SK-N-SH treated with all-trans-retinoic acid at 6 μM for 48 hours (cell line): ENCODE measurements around the gene PNPLA7.
A peak's percentile ranks its signal among the peaks of the same experiment; 100 is the strongest.

Experiments
- ATAC-seq: fragments of 200-7000 bp; cut with Tn5 transposase; 3 replicates; pipeline ENCODE4 v1.9.1; 2020; ENCODE audit warnings: mild to moderate bottlenecking, moderate library complexity
- ARNTL ChIP-seq: fragments of 450-650 bp; formaldehyde crosslinking; IDR thresholded peaks from 2 replicates; pipeline ENCODE4 v1.5.0; 2020; ENCODE audit warnings: low read depth, mild to moderate bottlenecking, moderate library complexity, borderline replicate concordance
- BACH2 ChIP-seq: fragments of 250-450 bp; sonication (Bioruptor Pico); IDR thresholded peaks from 2 replicates; pipeline ENCODE4 v1.9.0; 2021; ENCODE audit warnings: mild to moderate bottlenecking, borderline replicate concordance
- CREB5 ChIP-seq: fragments of 250-450 bp; sonication (Bioruptor Pico); IDR thresholded peaks from 2 replicates; pipeline ENCODE4 v1.5.1; 2020; ENCODE audit warnings: low read depth, mild to moderate bottlenecking, moderate library complexity
- CSDC2 ChIP-seq: fragments of 250-450 bp; sonication (Bioruptor Pico); IDR thresholded peaks from 2 replicates; pipeline ENCODE4 v1.5.0; 2020; ENCODE audit warnings: mild to moderate bottlenecking, moderate library complexity
- CSRNP3 ChIP-seq: fragments of 250-450 bp; sonication (Bioruptor Pico); IDR thresholded peaks from 2 replicates; pipeline ENCODE4 v1.5.1; 2021; ENCODE audit warnings: mild to moderate bottlenecking, moderate library complexity
- ESRRG ChIP-seq: fragments of 250-450 bp; sonication (Bioruptor Pico); IDR thresholded peaks from 2 replicates; pipeline ENCODE4 v1.6.1; 2021; ENCODE audit warnings: mild to moderate bottlenecking
- GLIS3 ChIP-seq: fragments of 250-450 bp; sonication (Bioruptor Pico); IDR thresholded peaks from 2 replicates; pipeline ENCODE4 v1.5.0; 2020; ENCODE audit warnings: mild to moderate bottlenecking, moderate library complexity
- ISL1 ChIP-seq: fragments of 250-450 bp; sonication (Bioruptor Pico); IDR thresholded peaks from 2 replicates; pipeline ENCODE4 v2.1.2; 2022; ENCODE audit warnings: mild to moderate bottlenecking, moderate library complexity
- OSR1 ChIP-seq: fragments of 250-450 bp; sonication (Bioruptor Pico); IDR thresholded peaks from 2 replicates; pipeline ENCODE4 v1.8.0; 2022; ENCODE audit warnings: moderate library complexity, mild to moderate bottlenecking, inconsistent platforms
- PATZ1 ChIP-seq: fragments of 250-450 bp; sonication (Bioruptor Pico); IDR thresholded peaks from 2 replicates; pipeline ENCODE4 v1.8.0; 2020; ENCODE audit warnings: mild to moderate bottlenecking, moderate library complexity, borderline replicate concordance
- POU6F1 ChIP-seq: fragments of 250-450 bp; sonication (Bioruptor Pico); IDR thresholded peaks from 2 replicates; pipeline ENCODE4 v1.8.0; 2021; ENCODE audit warnings: low read depth, mild to moderate bottlenecking, moderate library complexity, borderline replicate concordance
- PPARA ChIP-seq: fragments of 250-450 bp; sonication (Bioruptor Pico); IDR thresholded peaks from 2 replicates; pipeline ENCODE4 v1.5.0; 2020; ENCODE audit warnings: mild to moderate bottlenecking, borderline replicate concordance
- RARB ChIP-seq: fragments of 250-450 bp; sonication (Bioruptor Pico); IDR thresholded peaks from 2 replicates; pipeline ENCODE4 v1.8.0; 2021; ENCODE audit warnings: mild to moderate bottlenecking, moderate library complexity
- SNAI2 ChIP-seq: fragments of 250-450 bp; sonication (Bioruptor Pico); IDR thresholded peaks from 2 replicates; pipeline ENCODE4 v1.5.0; 2020; ENCODE audit warnings: mild to moderate bottlenecking, moderate library complexity
- TCF4 ChIP-seq: fragments of 250-450 bp; sonication (Bioruptor Pico); IDR thresholded peaks from 2 replicates; pipeline ENCODE4 v1.8.0; 2021; ENCODE audit warnings: mild to moderate bottlenecking, moderate library complexity, borderline replicate concordance
- TOX ChIP-seq: fragments of 250-450 bp; sonication (Bioruptor Pico); IDR thresholded peaks from 2 replicates; pipeline ENCODE4 v1.8.0; 2021; ENCODE audit warnings: mild to moderate bottlenecking, moderate library complexity, borderline replicate concordance
- TSHZ2 ChIP-seq: fragments of 250-450 bp; sonication (Bioruptor Pico); IDR thresholded peaks from 2 replicates; pipeline ENCODE4 v1.5.0; 2020; ENCODE audit warnings: mild to moderate bottlenecking, moderate library complexity
- ZC3H10 ChIP-seq: fragments of 250-450 bp; sonication (Bioruptor Pico); IDR thresholded peaks from 2 replicates; pipeline ENCODE4 v1.5.1; 2021; ENCODE audit warnings: mild to moderate bottlenecking, moderate library complexity
- ZFP3 ChIP-seq: fragments of 250-450 bp; sonication (Bioruptor Pico); IDR thresholded peaks from 2 replicates; pipeline ENCODE4 v1.5.0; 2020; ENCODE audit warnings: mild to moderate bottlenecking, moderate library complexity
- ZFP30 ChIP-seq: fragments of 450-650 bp; formaldehyde crosslinking; IDR thresholded peaks from 2 replicates; pipeline ENCODE4 v1.5.0; 2022; ENCODE audit warnings: mild to moderate bottlenecking, moderate library complexity
- ZNF565 ChIP-seq: fragments of 450-650 bp; formaldehyde crosslinking; conservative IDR thresholded peaks from 2 replicates; pipeline ENCODE4 v1.5.0; 2020; ENCODE audit warnings: low read depth, mild to moderate bottlenecking, moderate library complexity
- ZNF8 ChIP-seq: fragments of 450-650 bp; formaldehyde crosslinking; IDR thresholded peaks from 2 replicates; pipeline ENCODE4 v1.5.0; 2020; ENCODE audit warnings: mild to moderate bottlenecking, moderate library complexity

PNPLA7 gene

GRCh38 chr9:137429974-137430722 lies 120.1 kb downstream of the PNPLA7 start:
- ATAC-seq: peak; percentile 67

GRCh38 chr9:137429546-137429890 lies 120.7 kb downstream of the PNPLA7 start:
- TF ChIP-seq ZNF8 (CRISPR knock-in tag) (no peak), ZNF565 (CRISPR knock-in tag) (no peak), BACH2 (CRISPR knock-in tag) (no peak), TCF4 (CRISPR knock-in tag) (no peak), TSHZ2 (CRISPR knock-in tag) (no peak), CSDC2 (CRISPR knock-in tag) (no peak), SNAI2 (CRISPR knock-in tag) (no peak), ZFP3 (CRISPR knock-in tag) (no peak), OSR1 (no peak), ESRRG (CRISPR knock-in tag) (no peak), TOX (CRISPR knock-in tag) (no peak)
- no peak for ATAC-seq

More at GRCh38 chr9:137429974-137430722, 120.1 kb downstream of the PNPLA7 start:
- TF ChIP-seq TOX (CRISPR knock-in tag): no peak
- TF ChIP-seq ISL1 (CRISPR knock-in tag): no peak
- no peak for TF ChIP-seq ARNTL (CRISPR knock-in tag)
- no peak for TF ChIP-seq BACH2 (CRISPR knock-in tag)
- no peak for TF ChIP-seq PATZ1 (CRISPR knock-in tag)
- TF ChIP-seq ZC3H10: no peak
- no peak for TF ChIP-seq CSDC2 (CRISPR knock-in tag)
- TF ChIP-seq TCF4 (CRISPR knock-in tag): no peak
- TF ChIP-seq GLIS3 (CRISPR knock-in tag): no peak
- TF ChIP-seq ZFP3 (CRISPR knock-in tag): no peak

GRCh38 chr9:137428841-137429545 lies 121.2 kb downstream of the PNPLA7 start:
- no peak for TF ChIP-seq CSRNP3
- no peak for TF ChIP-seq ZNF565 (CRISPR knock-in tag)
- no peak for TF ChIP-seq CREB5
- no peak for TF ChIP-seq ZFP30 (CRISPR knock-in tag)
- TF ChIP-seq SNAI2 (CRISPR knock-in tag): no peak
- TF ChIP-seq TCF4 (CRISPR knock-in tag): no peak
- no peak for TF ChIP-seq OSR1
- no peak for TF ChIP-seq CSDC2 (CRISPR knock-in tag)
- no peak for ATAC-seq

- no peak for ATAC-seq
- no peak for TF ChIP-seq PATZ1 (CRISPR knock-in tag)
- no peak for TF ChIP-seq POU6F1
- no peak for TF ChIP-seq ZNF565 (CRISPR knock-in tag)
- no peak for TF ChIP-seq SNAI2 (CRISPR knock-in tag)
- TF ChIP-seq ISL1 (CRISPR knock-in tag): no peak
- no peak for TF ChIP-seq PPARA (CRISPR knock-in tag)
- no peak for TF ChIP-seq RARB (CRISPR knock-in tag)
- no peak for TF ChIP-seq TOX (CRISPR knock-in tag)
- no peak for TF ChIP-seq ZFP30 (CRISPR knock-in tag)
Observed at GRCh38 chr9:137428311-137428630, 121.9 kb downstream of the PNPLA7 start.
